ENCODE results near the gene APBB2. TPM values are rescaled to one million over a fixed set of nuclear protein-coding genes. Genes with fewer than 3 reads are reported as not detected.

APBB2 gene
- polyA plus RNA-seq, 3 donors: 0.15 to 0.33 TPM; not detected in 1

DNA sequence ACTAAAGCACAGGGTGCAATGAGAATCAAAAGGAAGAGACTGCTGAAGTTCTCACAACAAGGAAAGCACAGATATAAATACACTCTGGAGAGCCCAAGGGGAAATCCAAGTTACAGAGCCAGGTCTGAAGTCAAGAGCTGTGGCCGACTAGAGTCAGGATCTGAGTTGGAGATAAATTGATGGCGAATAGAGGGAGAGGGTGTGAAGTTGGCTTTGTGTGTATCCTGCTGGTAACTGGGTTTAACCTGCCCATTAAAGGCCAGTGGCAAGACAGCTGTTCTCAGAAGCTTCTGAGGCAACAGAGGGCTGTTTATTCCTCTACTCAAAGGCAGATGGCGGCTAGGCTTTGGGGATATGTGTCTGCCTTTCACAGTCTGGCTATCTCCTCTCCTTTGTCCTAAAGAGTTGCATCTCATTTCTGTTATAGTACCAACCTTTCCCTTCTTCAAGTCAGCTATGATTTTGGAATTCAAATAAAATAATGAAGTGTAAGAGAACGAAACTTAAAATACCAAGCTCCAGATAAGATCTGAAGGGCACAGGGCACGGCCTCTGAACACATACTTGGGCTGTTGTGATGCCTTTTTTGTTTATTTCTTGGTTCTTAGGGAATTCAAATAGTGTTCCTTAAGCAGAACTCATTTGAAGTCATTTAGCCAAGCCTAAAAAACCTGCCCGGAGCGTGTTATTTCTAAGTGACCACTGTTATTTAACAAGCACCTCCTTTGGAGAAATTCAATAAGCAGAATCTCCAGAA, 142.1 kb downstream of the APBB2 start:
- no peak overlapping the region for H3K4me3 ChIP-seq (replicated peaks in 1 of 3; ENCODE audit: low read depth in 2 of 3, low read length in 3 of 3)
- no peak overlapping the region for H3K27ac ChIP-seq (ENCODE audit: low read depth in 1 of 2, low read length in 2 of 2)
- no peak for DNase-seq
- Mint-ChIP-seq H3K4me3 (no peak overlapping the region), H3K36me3 (no peaks in the 10 kb centered on the region), H3K4me1 (no peaks in the 10 kb centered on the region), H3K27me3 (ENCODE audit: low read depth in 3 of 3) (peaks cover 0 to 3% (median 2%) of the 10 kb centered on the region in 3 donors), H3K27ac (no peak overlapping the region), H3K9me3 (peaks cover 0 to 2% (median 0%) of the 10 kb centered on the region in 7 donors)
- no peak for TF ChIP-seq CTCF (IDR thresholded peaks at IDR 0.05)
- H2AFZ ChIP-seq (ENCODE audit: insufficient read depth, low read depth, low read length, poor library complexity, severe bottlenecking): no peak overlapping the region
- no peaks in the 10 kb centered on the region for H3K27me3 ChIP-seq (ENCODE audit: control insufficient read depth in 2 of 2, insufficient read depth in 2 of 2, low read length in 2 of 2)
- H3K9ac ChIP-seq (ENCODE audit: insufficient read depth, low read length, poor library complexity, severe bottlenecking): no peak overlapping the region
- H3K79me2 ChIP-seq (ENCODE audit: insufficient read depth, low read length): no peaks in the 10 kb centered on the region
- intact Hi-C loops (cut with micrococcal nuclease): no loop called here
- H3K9me3 ChIP-seq (replicated peaks in 1 of 2; ENCODE audit: control insufficient read depth in 1 of 2, insufficient read depth in 1 of 2, low read length in 2 of 2): no peaks in the 10 kb centered on the region
- no peak overlapping the region for H3K4me2 ChIP-seq (replicated peaks; ENCODE audit: extremely low read depth, low read length, poor library complexity, severe bottlenecking)
- no peaks in the 10 kb centered on the region for H3K36me3 ChIP-seq (replicated peaks in 1 of 2; ENCODE audit: control insufficient read depth in 1 of 2, insufficient read depth in 2 of 2, low read length in 2 of 2)
- no peaks in the 10 kb centered on the region for H3K4me1 ChIP-seq (ENCODE audit: control insufficient read depth in 1 of 2, insufficient read depth in 2 of 2, low read length in 2 of 2)
- no peaks in the 10 kb centered on the region for H4K20me1 ChIP-seq (ENCODE audit: insufficient read depth, low read length)
- 90% methylated on average over 4 of the region's 7 CpGs for WGBS (ENCODE audit: insufficient coverage)

DNA sequence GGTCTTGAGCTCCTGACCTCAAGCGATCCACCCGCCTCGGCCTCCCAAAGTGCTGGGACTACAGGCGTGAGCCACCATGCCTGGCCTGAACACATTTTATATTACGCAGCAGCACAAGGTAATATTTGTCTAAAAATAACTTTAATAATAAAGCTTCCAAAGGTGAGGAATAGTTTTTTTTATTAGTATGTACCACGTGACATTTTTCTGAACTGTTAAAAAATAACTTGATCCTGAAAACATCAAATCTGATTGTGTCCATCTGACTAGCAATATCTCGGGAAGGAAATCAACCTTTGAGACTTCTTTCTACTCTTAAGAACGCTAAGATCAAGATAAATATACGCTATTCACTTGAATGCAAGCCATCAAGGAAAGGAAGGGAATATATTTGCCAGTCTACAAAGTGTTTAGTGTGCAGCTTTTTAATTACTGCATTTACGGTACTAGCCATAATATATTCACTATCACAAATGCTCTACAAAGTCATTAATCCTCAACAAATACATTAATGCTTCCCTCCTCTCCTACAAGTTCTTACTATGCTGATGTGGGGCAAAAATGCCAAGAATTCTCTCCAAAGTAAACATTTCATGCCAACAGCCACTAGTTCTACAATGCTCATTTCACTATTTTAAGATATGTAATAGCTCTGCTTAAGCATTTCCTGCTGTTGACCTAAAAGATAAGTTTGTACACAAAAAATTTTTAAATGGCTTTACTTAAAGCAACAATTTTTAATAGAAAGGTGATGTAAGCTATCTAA, 143.6 kb downstream of the APBB2 start:
- H3K27me3 Mint-ChIP-seq (ENCODE audit: low read depth in 3 of 3): peaks cover 0 to 2% (median 1%) of the 10 kb centered on the region in 3 donors
- H3K4me1 ChIP-seq (ENCODE audit: control insufficient read depth in 1 of 2, insufficient read depth in 2 of 2, low read length in 2 of 2): no peaks in the 10 kb centered on the region
- intact Hi-C loops (cut with micrococcal nuclease): no loop called here

More for the DNA sequence above, 143.6 kb downstream of the APBB2 start:
- Mint-ChIP-seq H3K36me3 (no peaks in the 10 kb centered on the region), H3K4me3 (no peak overlapping the region), H3K27ac (no peak overlapping the region), H3K9me3 (peaks cover 0 to 2% (median 0%) of the 10 kb centered on the region in 7 donors), H3K4me1 (no peaks in the 10 kb centered on the region)
- Histone ChIP-seq H3K4me2 (replicated peaks; ENCODE audit: extremely low read depth, low read length, poor library complexity, severe bottlenecking) (no peak overlapping the region), H3K9me3 (replicated peaks in 1 of 2; ENCODE audit: control insufficient read depth in 1 of 2, insufficient read depth in 1 of 2, low read length in 2 of 2) (no peaks in the 10 kb centered on the region), H3K79me2 (ENCODE audit: insufficient read depth, low read length) (no peaks in the 10 kb centered on the region), H4K20me1 (ENCODE audit: insufficient read depth, low read length) (no peaks in the 10 kb centered on the region), H3K9ac (ENCODE audit: insufficient read depth, low read length, poor library complexity, severe bottlenecking) (no peak overlapping the region), H2AFZ (ENCODE audit: insufficient read depth, low read depth, low read length, poor library complexity, severe bottlenecking) (no peak overlapping the region), H3K27me3 (ENCODE audit: control insufficient read depth in 2 of 2, insufficient read depth in 2 of 2, low read length in 2 of 2) (no peaks in the 10 kb centered on the region), H3K4me3 (replicated peaks in 1 of 3; ENCODE audit: low read depth in 2 of 3, low read length in 3 of 3) (no peak overlapping the region), H3K36me3 (replicated peaks in 1 of 2; ENCODE audit: control insufficient read depth in 1 of 2, insufficient read depth in 2 of 2, low read length in 2 of 2) (no peaks in the 10 kb centered on the region), H3K27ac (ENCODE audit: low read depth in 1 of 2, low read length in 2 of 2) (no peak overlapping the region)
- DNase-seq: no peak
- 94% methylated on average over 3 of the region's 10 CpGs for WGBS (ENCODE audit: insufficient coverage)
- no peak for TF ChIP-seq CTCF (IDR thresholded peaks at IDR 0.05)
